NCI-H2107 treated with DMSO at 0.1 percent for 48 hours (cell line): Measurements from ENCODE around the gene GABRD.

ENCODE experiments used
- DNase-seq: peaks from one replicate; lab custom pipeline; 2025; ENCODE audit not compliant: unreplicated experiment; lab: John Stamatoyannopoulos, UW

GABRD gene

GRCh38 chr1:2052756-2053155 lies 33.6 kb downstream of the GABRD start:
- no peak for DNase-seq

- DNase-seq = no peak
Observed at GRCh38 chr1:2053217-2053616, 34.1 kb downstream of the GABRD start.

- DNase-seq = no peak
Observed at GRCh38 chr1:2053784-2054376, 34.7 kb downstream of the GABRD start.

GRCh38 chr1:2054560-2054959 lies 35.4 kb downstream of the GABRD start:
- no peak for DNase-seq

- DNase-seq = no peak
Observed at GRCh38 chr1:2055911-2056575, 36.9 kb downstream of the GABRD start.

- no peak for DNase-seq
Observed at GRCh38 chr1:2056955-2057590, 37.9 kb downstream of the GABRD start.

GRCh38 chr1:2059290-2059953 lies 40.3 kb downstream of the GABRD start:
- DNase-seq = no peak

- DNase-seq = no peak
Observed at GRCh38 chr1:2060072-2060471, 40.9 kb downstream of the GABRD start.

- no peak for DNase-seq
Observed at GRCh38 chr1:2060535-2060934, 41.4 kb downstream of the GABRD start.

GRCh38 chr1:2061065-2061778 lies 42.1 kb downstream of the GABRD start:
- no peak for DNase-seq

- DNase-seq = no peak
Observed at GRCh38 chr1:2065699-2066098, 46.6 kb downstream of the GABRD start.

GRCh38 chr1:2067393-2067792 lies 48.2 kb downstream of the GABRD start:
- no peak for DNase-seq

- DNase-seq = no peak
Observed at GRCh38 chr1:2067981-2068380, 48.8 kb downstream of the GABRD start.

GRCh38 chr1:2068951-2069350 lies 49.8 kb downstream of the GABRD start:
- no peak for DNase-seq

GRCh38 chr1:2070016-2070415 lies 50.9 kb downstream of the GABRD start:
- DNase-seq = no peak

- no peak for DNase-seq
Observed at GRCh38 chr1:2070800-2071530, 51.8 kb downstream of the GABRD start.

- DNase-seq = no peak
Observed at GRCh38 chr1:2072109-2072806, 53.1 kb downstream of the GABRD start.

- no peak for DNase-seq
Observed at GRCh38 chr1:2072891-2073290, 53.7 kb downstream of the GABRD start.

GRCh38 chr1:2073382-2074230 lies 54.5 kb downstream of the GABRD start:
- DNase-seq = no peak
